Hepatocyte (in vitro differentiated cells): ENCODE results near the gene ROR1.

ENCODE experiments used
- EZH2 ChIP-seq: fragments of 200-600 bp; sonication (generic); IDR thresholded peaks from 2 replicates; pipeline ENCODE4 v1.6.1; 2016; ENCODE audit warnings: antibody characterized with exemption, mild to moderate bottlenecking, borderline replicate concordance
- TF ChIP-seq, protein P1 (sequence below): fragments of 200-600 bp; sonication (generic); IDR thresholded peaks from 2 replicates; pipeline ENCODE4 v1.5.1; 2016; ENCODE audit warnings: antibody characterized with exemption, mild to moderate bottlenecking; ENCODE audit not compliant: poor library complexity

DNA sequence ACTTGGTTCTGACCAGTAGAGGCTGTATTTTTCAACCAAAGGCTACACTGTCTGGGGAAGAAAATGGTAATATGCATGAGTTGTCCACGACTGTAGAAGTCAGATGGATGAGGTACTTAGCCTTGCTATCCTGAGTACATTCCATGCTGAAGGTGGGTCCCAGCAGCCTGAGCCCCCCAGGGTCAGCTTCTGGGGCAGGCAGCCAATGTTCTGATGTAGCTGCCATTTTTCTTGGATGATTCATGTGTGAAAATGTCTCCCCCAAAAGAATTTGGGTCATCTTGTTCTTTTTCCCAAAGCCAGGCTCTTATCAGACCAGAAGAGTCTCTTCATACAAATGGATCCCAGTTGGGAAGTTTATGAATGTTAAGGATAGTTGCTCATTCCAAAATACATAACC, 257.4 kb downstream of the ROR1 start:
- TF ChIP-seq, protein P1, sequence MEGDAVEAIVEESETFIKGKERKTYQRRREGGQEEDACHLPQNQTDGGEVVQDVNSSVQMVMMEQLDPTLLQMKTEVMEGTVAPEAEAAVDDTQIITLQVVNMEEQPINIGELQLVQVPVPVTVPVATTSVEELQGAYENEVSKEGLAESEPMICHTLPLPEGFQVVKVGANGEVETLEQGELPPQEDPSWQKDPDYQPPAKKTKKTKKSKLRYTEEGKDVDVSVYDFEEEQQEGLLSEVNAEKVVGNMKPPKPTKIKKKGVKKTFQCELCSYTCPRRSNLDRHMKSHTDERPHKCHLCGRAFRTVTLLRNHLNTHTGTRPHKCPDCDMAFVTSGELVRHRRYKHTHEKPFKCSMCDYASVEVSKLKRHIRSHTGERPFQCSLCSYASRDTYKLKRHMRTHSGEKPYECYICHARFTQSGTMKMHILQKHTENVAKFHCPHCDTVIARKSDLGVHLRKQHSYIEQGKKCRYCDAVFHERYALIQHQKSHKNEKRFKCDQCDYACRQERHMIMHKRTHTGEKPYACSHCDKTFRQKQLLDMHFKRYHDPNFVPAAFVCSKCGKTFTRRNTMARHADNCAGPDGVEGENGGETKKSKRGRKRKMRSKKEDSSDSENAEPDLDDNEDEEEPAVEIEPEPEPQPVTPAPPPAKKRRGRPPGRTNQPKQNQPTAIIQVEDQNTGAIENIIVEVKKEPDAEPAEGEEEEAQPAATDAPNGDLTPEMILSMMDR: no peak
- TF ChIP-seq EZH2: no peak
